ENCODE data around the gene DTX3.

DNA sequence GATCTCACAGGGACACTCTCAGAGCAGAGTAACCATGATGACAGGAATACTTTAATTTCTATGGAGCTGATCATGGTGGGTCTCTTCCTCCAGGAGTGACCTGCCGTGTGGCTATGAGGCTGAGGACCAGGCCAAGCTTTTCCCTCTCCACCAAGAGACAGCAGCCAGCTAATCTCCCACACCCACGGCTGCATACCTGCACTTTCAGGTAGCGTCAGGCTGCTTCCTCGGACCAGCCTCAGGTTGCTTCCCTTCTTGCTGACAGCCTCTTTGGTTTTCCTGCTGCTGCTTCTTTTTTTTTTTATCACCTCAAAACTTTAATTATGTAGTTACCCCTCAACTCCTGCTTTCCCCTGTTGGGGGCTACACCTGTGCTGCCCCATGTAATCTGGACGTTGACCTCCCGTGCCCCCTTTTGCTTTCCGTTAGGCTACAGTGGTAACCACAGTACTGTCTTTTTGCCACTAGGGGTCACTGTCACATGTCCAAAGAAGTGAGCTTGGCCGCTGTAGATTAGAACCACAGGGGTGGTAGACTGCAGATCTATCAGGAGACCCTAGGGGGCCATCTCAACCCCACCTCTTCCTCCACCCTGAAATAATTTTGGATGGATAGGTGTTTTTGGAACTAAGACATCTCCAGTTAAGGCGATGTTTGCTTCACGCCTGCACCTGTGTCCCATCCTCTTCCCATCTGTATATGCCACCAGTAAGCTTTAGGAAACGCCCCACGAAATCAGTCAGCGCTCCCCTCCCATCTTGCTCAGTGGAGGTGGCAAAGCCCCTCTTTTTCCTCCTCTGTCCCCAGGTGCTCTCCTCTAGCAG lies 21.4 kb upstream of the DTX3 start:
- TF ChIP-seq, protein P1, sequence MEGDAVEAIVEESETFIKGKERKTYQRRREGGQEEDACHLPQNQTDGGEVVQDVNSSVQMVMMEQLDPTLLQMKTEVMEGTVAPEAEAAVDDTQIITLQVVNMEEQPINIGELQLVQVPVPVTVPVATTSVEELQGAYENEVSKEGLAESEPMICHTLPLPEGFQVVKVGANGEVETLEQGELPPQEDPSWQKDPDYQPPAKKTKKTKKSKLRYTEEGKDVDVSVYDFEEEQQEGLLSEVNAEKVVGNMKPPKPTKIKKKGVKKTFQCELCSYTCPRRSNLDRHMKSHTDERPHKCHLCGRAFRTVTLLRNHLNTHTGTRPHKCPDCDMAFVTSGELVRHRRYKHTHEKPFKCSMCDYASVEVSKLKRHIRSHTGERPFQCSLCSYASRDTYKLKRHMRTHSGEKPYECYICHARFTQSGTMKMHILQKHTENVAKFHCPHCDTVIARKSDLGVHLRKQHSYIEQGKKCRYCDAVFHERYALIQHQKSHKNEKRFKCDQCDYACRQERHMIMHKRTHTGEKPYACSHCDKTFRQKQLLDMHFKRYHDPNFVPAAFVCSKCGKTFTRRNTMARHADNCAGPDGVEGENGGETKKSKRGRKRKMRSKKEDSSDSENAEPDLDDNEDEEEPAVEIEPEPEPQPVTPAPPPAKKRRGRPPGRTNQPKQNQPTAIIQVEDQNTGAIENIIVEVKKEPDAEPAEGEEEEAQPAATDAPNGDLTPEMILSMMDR (IDR thresholded peaks at IDR 0.05; ENCODE audit: borderline replicate concordance, extremely low read depth, low read length, poor library complexity, severe bottlenecking): peak; percentile 96
- no peak for TF ChIP-seq EZH2 (IDR thresholded peaks at IDR 0.05; ENCODE audit: borderline replicate concordance, low read depth, low read length, severe bottlenecking)
